Epithelial cell of esophagus (primary cell): ENCODE measurements around the gene COL6A1.
"Not testable (repeated sequence)": the region's sequence is repeated elsewhere in the genome, so short reads cannot be mapped to it uniquely, and the experiment has no call there.

Experiments used
- DNase-seq: peaks from one replicate; pipeline ENCODE4 v3.0.0; 2010; ENCODE audit warnings: low read depth
- H3K4me3 ChIP-seq: 2 replicates; pipeline ENCODE4 v1.5.1; 2011; ENCODE audit warnings: mild to moderate bottlenecking, low read length, control low read depth
- TF ChIP-seq, protein P1 (sequence below): IDR thresholded peaks from 2 replicates; pipeline ENCODE4 v1.5.1; 2011; ENCODE audit warnings: low read depth, mild to moderate bottlenecking, low read length, control low read depth, inconsistent platforms; ENCODE audit not compliant: insufficient read depth; ENCODE audit errors: missing control alignments

COL6A1 gene

GRCh38 chr21:45959182-45959581 lies 22.4 kb upstream of the COL6A1 start:
- TF ChIP-seq, protein P1, sequence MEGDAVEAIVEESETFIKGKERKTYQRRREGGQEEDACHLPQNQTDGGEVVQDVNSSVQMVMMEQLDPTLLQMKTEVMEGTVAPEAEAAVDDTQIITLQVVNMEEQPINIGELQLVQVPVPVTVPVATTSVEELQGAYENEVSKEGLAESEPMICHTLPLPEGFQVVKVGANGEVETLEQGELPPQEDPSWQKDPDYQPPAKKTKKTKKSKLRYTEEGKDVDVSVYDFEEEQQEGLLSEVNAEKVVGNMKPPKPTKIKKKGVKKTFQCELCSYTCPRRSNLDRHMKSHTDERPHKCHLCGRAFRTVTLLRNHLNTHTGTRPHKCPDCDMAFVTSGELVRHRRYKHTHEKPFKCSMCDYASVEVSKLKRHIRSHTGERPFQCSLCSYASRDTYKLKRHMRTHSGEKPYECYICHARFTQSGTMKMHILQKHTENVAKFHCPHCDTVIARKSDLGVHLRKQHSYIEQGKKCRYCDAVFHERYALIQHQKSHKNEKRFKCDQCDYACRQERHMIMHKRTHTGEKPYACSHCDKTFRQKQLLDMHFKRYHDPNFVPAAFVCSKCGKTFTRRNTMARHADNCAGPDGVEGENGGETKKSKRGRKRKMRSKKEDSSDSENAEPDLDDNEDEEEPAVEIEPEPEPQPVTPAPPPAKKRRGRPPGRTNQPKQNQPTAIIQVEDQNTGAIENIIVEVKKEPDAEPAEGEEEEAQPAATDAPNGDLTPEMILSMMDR: no peak
- no peak for DNase-seq
- H3K4me3 ChIP-seq: no peak overlapping the region

GRCh38 chr21:45959779-45960390 lies 21.7 kb upstream of the COL6A1 start:
- DNase-seq: no peak
- TF ChIP-seq, protein P1: no peak
- H3K4me3 ChIP-seq: no peak overlapping the region

DNA sequence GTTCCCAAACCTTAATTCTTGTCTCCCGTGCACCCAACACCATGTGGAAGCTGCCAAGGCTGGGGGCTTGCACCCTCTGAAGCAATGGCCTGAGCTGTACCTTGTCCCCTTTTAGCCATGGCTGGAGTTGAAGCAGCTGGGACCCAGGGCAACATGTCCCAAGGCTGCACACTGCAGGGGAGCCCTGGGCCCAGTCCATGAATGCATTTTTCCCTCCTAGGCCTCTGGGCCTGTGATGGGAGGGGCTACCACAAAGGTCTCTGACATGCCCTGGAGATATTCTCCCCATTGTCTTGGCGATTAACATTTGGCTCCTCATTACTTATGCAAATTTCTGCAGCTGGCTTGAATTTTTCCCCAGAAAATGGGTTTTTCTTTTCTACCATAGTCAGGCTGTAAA lies 20.2 kb upstream of the COL6A1 start:
- DNase-seq, H3K4me3 ChIP-seq: not testable (repeated sequence)

DNA sequence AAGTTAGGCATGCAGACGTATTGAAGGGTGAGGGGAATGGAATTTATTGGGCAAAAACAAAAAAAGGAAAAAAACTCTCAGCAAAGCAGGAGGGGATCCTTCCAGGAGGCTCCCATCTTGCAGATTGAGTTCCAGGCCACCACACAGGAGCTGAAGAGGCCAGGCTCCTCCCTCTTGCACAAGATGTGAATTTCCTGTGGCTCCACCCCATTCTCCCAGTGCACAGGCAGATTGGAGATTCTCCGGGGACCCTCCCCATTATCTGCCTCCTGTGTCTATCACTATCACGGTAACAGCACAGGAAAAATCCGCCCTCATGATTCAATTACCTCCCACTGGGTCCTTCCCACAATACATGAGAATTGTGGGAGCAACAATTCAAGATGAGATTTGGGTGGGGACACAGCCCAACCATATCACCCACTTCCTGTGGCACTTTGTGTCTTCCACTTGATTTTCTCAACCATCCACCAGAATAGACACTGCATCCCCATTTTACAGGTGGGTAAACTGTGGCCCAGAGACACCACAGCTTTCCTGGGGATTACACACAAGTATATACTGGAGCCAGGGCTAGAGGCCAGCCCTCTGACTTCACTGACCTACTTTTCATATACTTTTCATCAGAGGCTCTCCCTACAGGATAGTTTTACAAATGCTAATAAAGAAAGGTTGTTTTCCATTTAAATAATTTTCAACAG lies 18.9 kb upstream of the COL6A1 start:
- TF ChIP-seq, protein P1: no peak
- no peak overlapping the region for H3K4me3 ChIP-seq
- no peak for DNase-seq

DNA sequence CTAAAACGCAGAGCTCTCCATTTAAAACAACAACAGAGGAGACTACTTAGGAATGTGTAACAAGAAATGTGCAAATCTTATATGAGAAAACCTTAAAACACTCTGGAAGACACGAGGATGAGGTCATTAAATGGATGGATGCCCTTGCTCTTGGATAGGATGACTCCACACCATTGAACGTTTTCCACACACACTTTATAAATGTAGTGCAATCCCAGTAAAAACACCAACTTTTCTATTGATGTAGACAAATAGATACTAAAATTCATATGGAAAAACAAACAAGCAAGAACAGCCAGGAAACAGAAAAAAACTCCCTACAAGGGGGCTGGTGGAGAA lies 18.4 kb upstream of the COL6A1 start:
- DNase-seq: no peak
- TF ChIP-seq, protein P1: no peak
- H3K4me3 ChIP-seq: no peak overlapping the region

GRCh38 chr21:45964649-45965048 lies 16.9 kb upstream of the COL6A1 start:
- no peak overlapping the region for H3K4me3 ChIP-seq
- TF ChIP-seq, protein P1: no peak
- DNase-seq: no peak

DNA sequence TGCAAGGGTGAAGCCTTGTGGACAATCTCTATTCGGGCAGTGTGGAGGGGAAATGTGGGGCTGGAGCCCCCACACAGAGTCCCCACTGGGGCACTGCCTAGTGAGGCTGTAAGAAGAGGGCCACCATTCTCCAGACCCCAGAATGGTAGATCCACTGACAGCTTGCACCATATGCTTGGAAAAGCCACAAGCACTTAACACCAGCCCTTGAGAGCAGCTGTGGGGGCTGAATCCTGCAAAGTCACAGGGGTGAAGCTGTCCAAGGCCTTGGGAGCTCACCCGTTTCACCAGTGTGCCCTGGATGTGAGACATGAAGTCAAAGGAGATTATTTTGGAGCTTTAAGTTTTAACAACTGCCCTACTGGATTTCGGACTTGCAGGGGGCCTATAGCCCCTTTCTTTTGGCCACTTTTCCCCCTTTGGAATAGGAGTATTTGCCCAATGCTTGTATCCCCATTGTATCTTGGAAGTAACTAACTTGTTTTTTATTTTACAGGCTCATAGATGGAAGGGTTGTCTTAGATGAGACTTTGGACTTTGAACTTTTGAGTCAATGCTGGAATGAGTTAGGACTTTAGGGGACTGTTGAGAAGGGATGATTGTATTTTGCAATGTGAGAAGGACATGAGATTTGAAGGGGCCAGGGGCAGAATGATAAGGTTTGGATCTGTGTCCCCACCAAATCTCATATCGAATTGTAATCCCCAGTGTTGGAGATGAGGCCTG lies 16.3 kb upstream of the COL6A1 start:
- DNase-seq: no peak
- TF ChIP-seq, protein P1: no peak
- H3K4me3 ChIP-seq: no peak overlapping the region
